CD4-positive, alpha-beta memory T cell (primary cell): Measurements from ENCODE around the gene REM1. TPM values are rescaled to one million over a fixed set of nuclear protein-coding genes. Genes with fewer than 3 reads are reported as not detected.
"Not testable (repeated sequence)": the region's sequence is repeated elsewhere in the genome, so short reads cannot be mapped to it uniquely, and the experiment has no call there.

Experiments used
- CTCF ChIA-PET: fragments of 350-600 bp; sonication (Branson Sonifier 250); formaldehyde crosslinking; loops from one replicate; lab custom pipeline; 2021; ENCODE audit warnings: inconsistent platforms; ENCODE audit not compliant: partially characterized antibody; lab: Charles Lee
- POLR2A ChIA-PET: fragments of 350-600 bp; sonication (Branson Sonifier 250); formaldehyde crosslinking; loops from one replicate; lab custom pipeline; 2021; ENCODE audit not compliant: partially characterized antibody; lab: Charles Lee
- DNase-seq, 5 donors: peaks; one replicate each; pipeline versions ENCODE4 v3.0.0 to v3.0.0-alpha.2; 2020 to 2022; ENCODE audit warnings: mixed read lengths in 1 of 5
- H3K27ac ChIP-seq: one replicate; pipeline ENCODE4 v1.7.0; 2013; ENCODE audit warnings: low read depth, low read length
- H3K27me3 ChIP-seq: 2 replicates; pipeline ENCODE4 v1.7.0; 2013; ENCODE audit warnings: mild to moderate bottlenecking, low read length, moderate library complexity; ENCODE audit not compliant: insufficient read depth
- H3K36me3 ChIP-seq: 2 replicates; pipeline ENCODE4 v1.7.0; 2013; ENCODE audit warnings: mild to moderate bottlenecking, low read length, moderate library complexity; ENCODE audit not compliant: insufficient read depth
- H3K4me1 ChIP-seq: 2 replicates; pipeline ENCODE4 v1.7.0; 2013; ENCODE audit warnings: mild to moderate bottlenecking, low read length, moderate library complexity; ENCODE audit not compliant: insufficient read depth
- H3K4me3 ChIP-seq, 2 donors: one replicate each; pipeline ENCODE4 v1.7.0; 2013; ENCODE audit warnings: low read length in 2 of 2, mild to moderate bottlenecking in 1 of 2
- H3K9me3 ChIP-seq, 2 donors: one replicate each; pipeline ENCODE4 v1.7.0; 2013; ENCODE audit warnings: low read length in 2 of 2, control low read depth in 1 of 2; ENCODE audit not compliant: control insufficient read depth in 1 of 2
- H3K27ac Mint-ChIP-seq, 7 donors: one replicate each; pipeline ENCODE4 v1.8.0; 2020 to 2021; ENCODE audit warnings: mixed read lengths in 7 of 7, mild to moderate bottlenecking in 6 of 7, inconsistent platforms in 3 of 7, moderate library complexity in 3 of 7
- H3K27me3 Mint-ChIP-seq, 2 donors: one replicate each; pipeline ENCODE4 v1.8.0; 2020 to 2021; ENCODE audit warnings: mixed read lengths in 2 of 2
- H3K36me3 Mint-ChIP-seq, 2 donors: one replicate each; pipeline ENCODE4 v1.8.0; 2020 to 2021; ENCODE audit warnings: mixed read lengths in 2 of 2, inconsistent platforms in 1 of 2, mild to moderate bottlenecking in 1 of 2
- H3K4me1 Mint-ChIP-seq, 4 donors: one replicate each; pipeline ENCODE4 v1.8.0; 2020 to 2021; ENCODE audit warnings: mixed read lengths in 4 of 4, mild to moderate bottlenecking in 1 of 4
- H3K4me3 Mint-ChIP-seq, 8 donors: one replicate each; pipeline ENCODE4 v1.8.0; 2020 to 2021; ENCODE audit warnings: mixed read lengths in 8 of 8, mild to moderate bottlenecking in 7 of 8, moderate library complexity in 6 of 8, inconsistent platforms in 3 of 8
- H3K9me3 Mint-ChIP-seq, 8 donors: one replicate each; pipeline ENCODE4 v1.8.0; 2020 to 2021; ENCODE audit warnings: mixed read lengths in 8 of 8, mild to moderate bottlenecking in 5 of 8, inconsistent platforms in 3 of 8, moderate library complexity in 1 of 8
- intact Hi-C: fragments of 100-400 bp; cut with micrococcal nuclease; formaldehyde crosslinking; loops from one replicate; pipeline ENCODE4 v1.15.1; 2023
- polyA plus RNA-seq, 2 donors: library from polyadenylated mRNA; unstranded; fragments of 300-500 nt; fragmentation: Illumina TruSeq; gene quantifications; one replicate each; pipeline ENCODE4 v1.2.3, GENCODE V29; 2021
- total RNA-seq, 2 experiments: library from RNA; stranded (reverse); gene quantifications; one replicate each; pipeline ENCODE4 v1.2.3, GENCODE V29; 2021

REM1 gene
- total and polyA plus RNA-seq, 4 experiments from 2014 or later: not detected

DNA sequence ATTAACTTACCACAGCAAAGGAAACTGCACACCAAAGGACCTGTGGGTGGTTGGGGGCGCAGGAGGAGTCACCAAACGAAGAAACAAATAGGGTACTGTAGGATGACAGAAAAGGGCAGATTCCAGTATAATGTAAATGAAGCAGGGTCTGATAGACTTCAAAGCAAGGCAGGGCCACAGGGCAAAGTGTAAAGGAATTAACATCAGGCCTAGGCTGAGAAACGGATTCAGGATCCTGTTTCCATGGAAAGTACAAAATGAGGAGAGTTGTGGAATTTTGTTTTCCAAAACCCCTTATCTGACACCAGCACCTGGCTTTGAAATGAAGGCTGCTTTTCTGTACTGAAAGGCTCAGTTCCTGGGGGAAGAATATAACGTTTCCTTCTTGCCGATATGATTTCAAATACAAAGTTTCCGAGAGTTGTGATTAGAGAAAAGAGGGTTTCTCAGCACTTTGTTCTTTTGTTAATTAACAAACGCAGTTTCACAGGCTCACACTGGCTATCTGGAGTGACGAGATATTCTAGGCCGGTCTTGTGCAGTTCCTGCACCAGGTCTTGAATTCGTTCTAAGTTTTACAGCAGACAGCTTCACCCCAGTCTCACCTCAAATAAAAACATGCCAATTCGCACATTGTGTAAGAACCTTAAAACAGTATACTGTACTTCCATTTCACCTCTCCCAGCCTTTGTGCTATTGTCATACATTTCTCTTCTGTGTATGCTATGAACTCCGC is 28.8 kb upstream of the REM1 start:
- no peaks in the 10 kb centered on the region for H3K9me3 Mint-ChIP-seq
- H3K27ac Mint-ChIP-seq: no peak overlapping the region
- ChIA-PET POLR2A (no interaction called here), CTCF (no interaction called here)
- no peaks in the 10 kb centered on the region for H3K4me1 ChIP-seq
- no peaks in the 10 kb centered on the region for H3K4me1 Mint-ChIP-seq
- no peak overlapping the region for H3K4me3 Mint-ChIP-seq
- no peaks in the 10 kb centered on the region for H3K36me3 ChIP-seq
- no peaks in the 10 kb centered on the region for H3K9me3 ChIP-seq
- no peaks in the 10 kb centered on the region for H3K36me3 Mint-ChIP-seq
- intact Hi-C loops: no loop called here
- H3K27me3 Mint-ChIP-seq: peaks cover 4% of the 10 kb centered on the region in 2 donors
- no peak overlapping the region for H3K4me3 ChIP-seq
- no peaks in the 10 kb centered on the region for H3K27me3 ChIP-seq
- DNase-seq: no peak
- H3K27ac ChIP-seq: no peak overlapping the region

- no peak overlapping the region for H3K4me3 Mint-ChIP-seq
- no peaks in the 10 kb centered on the region for H3K36me3 Mint-ChIP-seq
- Histone ChIP-seq H3K27ac (no peak overlapping the region), H3K4me3 (no peak overlapping the region), H3K36me3 (no peaks in the 10 kb centered on the region), H3K4me1 (no peaks in the 10 kb centered on the region), H3K27me3 (no peaks in the 10 kb centered on the region), H3K9me3 (no peaks in the 10 kb centered on the region)
- no peaks in the 10 kb centered on the region for H3K4me1 Mint-ChIP-seq
- ChIA-PET POLR2A (no interaction called here), CTCF (interaction anchor here (1.4 to 2.9 kb wide), 2 partner anchors 10 to 53 kb away, joined by 4 to 11 read pairs; no protein-coding TSS in a partner anchor)
- no peak for DNase-seq
- peaks cover 5 to 7% of the 10 kb centered on the region in 2 donors for H3K27me3 Mint-ChIP-seq
- intact Hi-C loops: no loop called here
- no peaks in the 10 kb centered on the region for H3K9me3 Mint-ChIP-seq
- no peak overlapping the region for H3K27ac Mint-ChIP-seq
Measured at GRCh38 chr20:31449511-31450414, 25.3 kb upstream of the REM1 start.

- H3K27me3 Mint-ChIP-seq: peaks cover 6 to 9% of the 10 kb centered on the region in 2 donors
- intact Hi-C loops: no loop called here
- no peak overlapping the region for H3K4me3 ChIP-seq
- H3K9me3 Mint-ChIP-seq: no peaks in the 10 kb centered on the region
- DNase-seq: no peak
- H3K4me3 Mint-ChIP-seq: no peak overlapping the region
- CTCF ChIA-PET: no interaction called here
- no peaks in the 10 kb centered on the region for H3K36me3 ChIP-seq
- H3K27ac Mint-ChIP-seq: no peak overlapping the region
- H3K27me3 ChIP-seq: no peaks in the 10 kb centered on the region
- H3K4me1 ChIP-seq: no peaks in the 10 kb centered on the region
- H3K36me3 Mint-ChIP-seq: no peaks in the 10 kb centered on the region
- no peaks in the 10 kb centered on the region for H3K9me3 ChIP-seq
- no peaks in the 10 kb centered on the region for H3K4me1 Mint-ChIP-seq
- POLR2A ChIA-PET: no interaction called here
- no peak overlapping the region for H3K27ac ChIP-seq
Measured at GRCh38 chr20:31452575-31452974, 22.5 kb upstream of the REM1 start.

DNA sequence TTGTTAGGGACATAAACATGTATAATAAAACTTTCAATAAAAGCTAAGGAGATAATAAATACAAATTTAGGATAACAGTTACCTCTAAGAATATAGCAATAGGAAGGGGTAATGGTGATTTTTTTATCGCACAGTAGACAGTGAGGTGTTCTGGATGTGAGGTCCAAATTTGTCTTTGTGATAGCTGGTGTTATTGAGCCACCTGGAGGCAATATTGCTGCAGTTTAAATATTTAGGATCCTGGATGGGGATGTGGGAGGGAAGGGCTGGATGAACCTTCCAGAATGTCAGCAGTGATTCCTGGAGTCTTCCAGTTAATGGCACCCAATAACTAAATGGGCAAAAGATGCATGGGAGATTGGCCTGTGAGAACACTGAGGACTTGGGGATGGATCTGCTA is 20.7 kb upstream of the REM1 start:
- Mint-ChIP-seq H3K9me3 (no peaks in the 10 kb centered on the region), H3K27ac (no peak overlapping the region), H3K4me3 (no peak overlapping the region), H3K27me3 (peaks cover 9% of the 10 kb centered on the region in 2 donors), H3K36me3 (no peaks in the 10 kb centered on the region), H3K4me1 (no peaks in the 10 kb centered on the region)
- DNase-seq: no peak
- no peaks in the 10 kb centered on the region for H3K9me3 ChIP-seq
- no peak overlapping the region for H3K27ac ChIP-seq
- no peak overlapping the region for H3K4me3 ChIP-seq
- no peaks in the 10 kb centered on the region for H3K27me3 ChIP-seq
- no peaks in the 10 kb centered on the region for H3K36me3 ChIP-seq
- CTCF ChIA-PET: interaction anchor here (0.6 kb wide), 1 partner anchor 103 kb away, joined by 3 read pairs; no protein-coding TSS in a partner anchor
- H3K4me1 ChIP-seq: no peaks in the 10 kb centered on the region
- POLR2A ChIA-PET: no interaction called here
- intact Hi-C loops: no loop called here

DNA sequence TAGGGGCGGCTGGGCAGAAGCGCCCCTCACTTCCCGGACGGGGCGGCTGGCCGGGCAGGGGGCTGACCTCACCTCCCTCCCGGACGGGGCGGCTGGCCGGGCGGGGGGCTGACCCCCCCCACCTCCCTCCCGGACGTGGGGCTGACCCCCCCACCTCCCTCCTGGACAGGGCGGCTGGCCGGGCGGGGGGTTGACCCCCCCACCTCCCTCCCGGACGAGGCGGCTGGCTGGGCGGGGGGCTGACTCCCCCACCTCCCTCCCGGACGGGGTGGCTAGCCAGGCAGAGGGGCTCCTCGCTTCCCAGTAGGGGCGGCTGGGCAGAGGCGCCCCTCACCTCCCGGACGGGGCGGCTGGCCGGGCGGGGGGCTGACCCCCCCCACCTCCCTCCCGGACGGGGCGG is 4.1 kb upstream of the REM1 start:
- DNase-seq, H3K36me3 Mint-ChIP-seq, intact Hi-C loops, H3K4me1 Mint-ChIP-seq, H3K4me1 ChIP-seq, H3K27ac ChIP-seq, H3K27me3 ChIP-seq, H3K9me3 ChIP-seq, H3K27ac Mint-ChIP-seq, POLR2A ChIA-PET, H3K4me3 Mint-ChIP-seq, CTCF ChIA-PET, H3K4me3 ChIP-seq, H3K9me3 Mint-ChIP-seq, H3K36me3 ChIP-seq: not testable (repeated sequence)
- H3K27me3 Mint-ChIP-seq: peaks cover 13 to 27% of the 10 kb centered on the region in 2 donors

DNA sequence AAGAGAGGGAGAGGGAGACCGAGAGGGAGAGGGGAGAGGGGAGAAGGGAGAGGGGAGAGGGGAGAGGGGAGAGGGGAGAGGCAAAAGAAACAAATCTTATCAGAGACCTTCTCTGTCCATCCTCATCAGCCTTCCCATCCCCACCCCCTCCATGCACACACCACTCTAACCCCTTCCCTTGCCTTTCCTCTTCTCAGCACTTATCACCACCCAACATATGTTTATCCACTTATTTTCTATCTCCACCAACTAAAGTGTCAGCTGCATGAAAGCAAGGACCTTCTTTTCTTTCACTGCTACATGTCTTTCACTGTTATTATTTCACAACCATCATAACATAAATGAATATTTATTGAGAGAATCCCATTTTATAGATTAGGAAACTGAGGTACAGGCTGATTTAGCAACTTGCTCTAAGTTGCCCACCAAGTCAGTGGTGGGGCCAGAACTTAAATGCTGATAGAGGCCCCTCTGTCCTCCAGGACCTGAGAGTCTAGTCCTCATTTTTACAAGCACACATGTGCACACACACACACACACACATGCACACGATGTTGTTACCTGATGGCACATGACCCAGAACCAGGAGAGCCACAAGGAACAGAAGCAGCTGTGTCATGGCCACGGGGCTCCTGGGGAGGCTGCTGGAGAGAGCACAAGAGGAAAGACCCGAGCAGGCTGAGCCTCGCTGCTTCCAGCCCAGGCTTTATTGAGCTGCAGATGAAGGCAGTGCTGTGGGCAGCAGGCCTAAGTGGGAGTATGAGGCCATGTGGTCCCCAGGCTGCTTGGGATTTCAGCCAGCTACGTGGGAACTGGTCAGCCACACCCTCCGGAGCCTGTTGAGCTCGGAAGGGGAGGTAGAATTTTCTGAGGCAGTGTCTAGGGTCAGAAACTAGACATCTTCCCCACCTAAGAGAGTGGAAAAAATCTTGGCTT is 2.4 kb upstream of the REM1 start:
- no peak overlapping the region for H3K27ac ChIP-seq
- peaks cover 0 to 9% (median 5%) of the 10 kb centered on the region in 4 donors for H3K4me1 Mint-ChIP-seq
- peaks cover 0 to 4% (median 2%) of the 10 kb centered on the region in 8 donors for H3K9me3 Mint-ChIP-seq
- intact Hi-C loops: no loop called here
- H3K36me3 ChIP-seq: no peaks in the 10 kb centered on the region
- H3K9me3 ChIP-seq: no peaks in the 10 kb centered on the region
- ChIA-PET POLR2A (no interaction called here), CTCF (interaction anchor here (1.7 kb wide), 1 partner anchor 12 kb away, joined by 4 read pairs; no protein-coding TSS in a partner anchor)
- H3K4me3 ChIP-seq: no peak overlapping the region
- H3K4me1 ChIP-seq: no peaks in the 10 kb centered on the region
- peaks cover 7% of the 10 kb centered on the region for H3K27me3 ChIP-seq
- H3K27me3 Mint-ChIP-seq: peaks cover 26 to 38% of the 10 kb centered on the region in 2 donors
- DNase-seq: no peak
- no peak overlapping the region for H3K27ac Mint-ChIP-seq
- peaks cover 0 to 4% of the 10 kb centered on the region in 2 donors for H3K36me3 Mint-ChIP-seq
- no peak overlapping the region for H3K4me3 Mint-ChIP-seq
